B cell (primary cell): ENCODE measurements around the gene RENBP. TPM values are rescaled to one million over a fixed set of nuclear protein-coding genes. Genes with fewer than 3 reads are reported as not detected.

Source experiments
- ATAC-seq: fragments of 200-7000 bp; cut with Tn5 transposase; one replicate; pipeline ENCODE4 v1.10.0; 2021; ENCODE audit warnings: low read depth, mild to moderate bottlenecking, moderate number of reproducible peaks, moderate library complexity
- CTCF ChIA-PET: fragments of 350-600 bp; sonication (Branson Sonifier 250); formaldehyde crosslinking; loops from one replicate; lab custom pipeline; 2021; ENCODE audit warnings: antibody characterized with exemption, inconsistent platforms; lab: Charles Lee
- POLR2A ChIA-PET: fragments of 350-600 bp; sonication (Branson Sonifier 250); formaldehyde crosslinking; loops from one replicate; lab custom pipeline; 2021; ENCODE audit warnings: antibody characterized with exemption; lab: Charles Lee
- DNase-seq: peaks from one replicate; pipeline ENCODE4 v3.0.0; 2013
- H2AFZ ChIP-seq: 2 replicates; pipeline ENCODE4 v1.6.1; 2012; ENCODE audit warnings: mild to moderate bottlenecking, low read depth, low read length; ENCODE audit not compliant: insufficient read depth, poor library complexity, severe bottlenecking
- H3K27ac ChIP-seq, 2 donors: 1 replicate in 1 of 2; 2 replicates in 1 of 2; pipeline ENCODE4 v1.5.1; 2012 to 2013; ENCODE audit warnings: low read length in 2 of 2, mild to moderate bottlenecking in 2 of 2, moderate library complexity in 1 of 2
- H3K27me3 ChIP-seq, 4 experiments: fragments of 200-600 bp in 1 of 4; sonication (generic) in 1 of 4; replicated peaks in 1 of 4; 1 replicate in 2 of 4; 2 replicates in 2 of 4; pipeline versions ENCODE4 v1.6.1 to v1.7.0; 2013 to 2016; ENCODE audit warnings: low read length in 3 of 4, mild to moderate bottlenecking in 2 of 4, mixed read lengths in 1 of 4, moderate library complexity in 1 of 4; ENCODE audit not compliant: insufficient read depth in 4 of 4, control insufficient read depth in 3 of 4; ENCODE audit errors: control extremely low read depth in 1 of 4
- H3K36me3 ChIP-seq, 2 experiments: replicated peaks in 1 of 2; 1 replicate in 1 of 2; 2 replicates in 1 of 2; pipeline versions ENCODE4 v1.6.1 to v1.7.1; 2013; ENCODE audit warnings: low read length in 1 of 2; ENCODE audit not compliant: insufficient read depth in 2 of 2, control insufficient read depth in 1 of 2; ENCODE audit errors: control extremely low read depth in 1 of 2, extremely low read depth in 1 of 2
- H3K4me1 ChIP-seq, 2 donors: fragments of 200-600 bp in 1 of 2; sonication (generic) in 1 of 2; 1 replicate in 1 of 2; 2 replicates in 1 of 2; pipeline versions ENCODE4 v1.5.1 to v1.6.1; 2013 to 2017; ENCODE audit warnings: low read length in 2 of 2; ENCODE audit not compliant: control insufficient read depth in 2 of 2, insufficient read depth in 2 of 2
- H3K4me2 ChIP-seq: replicated peaks from 2 replicates; pipeline ENCODE3; 2012; ENCODE audit warnings: mild to moderate bottlenecking, low read depth, low read length; ENCODE audit not compliant: poor library complexity, severe bottlenecking
- H3K4me3 ChIP-seq, 5 experiments: fragments of 200-600 bp in 1 of 5; sonication (generic) in 1 of 5; 1 replicate in 3 of 5; 2 replicates in 2 of 5; pipeline versions ENCODE4 v1.5.1 to v1.7.0; 2011 to 2016; ENCODE audit warnings: low read length in 4 of 5, mild to moderate bottlenecking in 4 of 5, low read depth in 2 of 5, control low read depth in 1 of 5, moderate library complexity in 1 of 5; ENCODE audit not compliant: insufficient read depth in 1 of 5; ENCODE audit errors: control extremely low read depth in 1 of 5, extremely low read depth in 1 of 5
- H3K79me2 ChIP-seq: fragments of 200-600 bp; sonication (generic); one replicate; pipeline ENCODE4 v1.6.0; 2016; ENCODE audit warnings: low read length; ENCODE audit not compliant: control insufficient read depth, insufficient read depth
- H3K9ac ChIP-seq: fragments of 200-600 bp; sonication (generic); 2 replicates; pipeline ENCODE4 v1.6.1; 2017; ENCODE audit warnings: mild to moderate bottlenecking, low read length, moderate library complexity
- H3K9me3 ChIP-seq, 3 donors: one replicate each; pipeline versions ENCODE4 v1.6.1 to v1.7.1; 2013; ENCODE audit warnings: low read length in 2 of 3; ENCODE audit not compliant: control insufficient read depth in 2 of 3, insufficient read depth in 1 of 3; ENCODE audit errors: control extremely low read depth in 1 of 3
- H4K20me1 ChIP-seq: 2 replicates; pipeline ENCODE4 v1.6.0; 2012; ENCODE audit warnings: mild to moderate bottlenecking, low read length; ENCODE audit not compliant: insufficient read depth, control insufficient read depth, poor library complexity, severe bottlenecking
- H3K27ac Mint-ChIP-seq: one replicate; pipeline ENCODE4 v1.8.0; 2021; ENCODE audit warnings: mixed read lengths
- H3K27me3 Mint-ChIP-seq: one replicate; pipeline ENCODE4 v1.8.0; 2021; ENCODE audit warnings: mixed read lengths
- H3K4me1 Mint-ChIP-seq: one replicate; pipeline ENCODE4 v1.8.0; 2021; ENCODE audit warnings: mixed read lengths
- H3K4me3 Mint-ChIP-seq: one replicate; pipeline ENCODE4 v1.8.0; 2021; ENCODE audit warnings: mixed read lengths
- H3K9me3 Mint-ChIP-seq: one replicate; pipeline ENCODE4 v1.8.0; 2022; ENCODE audit warnings: mixed read lengths; ENCODE audit not compliant: insufficient read depth
- EZH2 ChIP-seq: IDR thresholded peaks from 2 replicates; pipeline ENCODE4 v1.6.1; 2012; ENCODE audit warnings: borderline replicate concordance, low read depth, mild to moderate bottlenecking, moderate library complexity, low read length; ENCODE audit not compliant: insufficient read depth, poor library complexity, severe bottlenecking
- WGBS: methylation state at CpG from one replicate; pipeline ENCODE4 v1.1.5; 2013; ENCODE audit warnings: missing lambda C conversion rate; ENCODE audit not compliant: insufficient coverage; 5-methylcytosine and 5-hydroxymethylcytosine counted together
- intact Hi-C: fragments of 100-400 bp; cut with micrococcal nuclease; formaldehyde crosslinking; loops from one replicate; pipeline ENCODE4 v1.10.0; 2022
- polyA plus RNA-seq: library from polyadenylated mRNA; depleted of rRNA; stranded (reverse); fragments of >200 nt; gene quantifications from 2 replicates; pipeline ENCODE4 v1.2.3, GENCODE V29; 2012
- total RNA-seq, 2 donors: library from RNA; stranded (reverse); fragments of 120-200 nt in 1 of 2; gene quantifications; 1 replicate in 1 of 2; 2 replicates in 1 of 2; pipeline versions ENCODE4 v1.2.3 to v1.2.4, GENCODE V29; 2013 to 2022
- TF ChIP-seq, protein P1 (sequence below): fragments of 200-600 bp; IDR thresholded peaks from one replicate; pipeline ENCODE4 v1.8.0; 2022; ENCODE audit warnings: antibody characterized with exemption, mild to moderate bottlenecking

RENBP gene
- total and polyA plus RNA-seq, 2 donors (not counting 1 experiment from before 2014, with no cell fraction given), result 30.6 to 39.2 TPM

DNA sequence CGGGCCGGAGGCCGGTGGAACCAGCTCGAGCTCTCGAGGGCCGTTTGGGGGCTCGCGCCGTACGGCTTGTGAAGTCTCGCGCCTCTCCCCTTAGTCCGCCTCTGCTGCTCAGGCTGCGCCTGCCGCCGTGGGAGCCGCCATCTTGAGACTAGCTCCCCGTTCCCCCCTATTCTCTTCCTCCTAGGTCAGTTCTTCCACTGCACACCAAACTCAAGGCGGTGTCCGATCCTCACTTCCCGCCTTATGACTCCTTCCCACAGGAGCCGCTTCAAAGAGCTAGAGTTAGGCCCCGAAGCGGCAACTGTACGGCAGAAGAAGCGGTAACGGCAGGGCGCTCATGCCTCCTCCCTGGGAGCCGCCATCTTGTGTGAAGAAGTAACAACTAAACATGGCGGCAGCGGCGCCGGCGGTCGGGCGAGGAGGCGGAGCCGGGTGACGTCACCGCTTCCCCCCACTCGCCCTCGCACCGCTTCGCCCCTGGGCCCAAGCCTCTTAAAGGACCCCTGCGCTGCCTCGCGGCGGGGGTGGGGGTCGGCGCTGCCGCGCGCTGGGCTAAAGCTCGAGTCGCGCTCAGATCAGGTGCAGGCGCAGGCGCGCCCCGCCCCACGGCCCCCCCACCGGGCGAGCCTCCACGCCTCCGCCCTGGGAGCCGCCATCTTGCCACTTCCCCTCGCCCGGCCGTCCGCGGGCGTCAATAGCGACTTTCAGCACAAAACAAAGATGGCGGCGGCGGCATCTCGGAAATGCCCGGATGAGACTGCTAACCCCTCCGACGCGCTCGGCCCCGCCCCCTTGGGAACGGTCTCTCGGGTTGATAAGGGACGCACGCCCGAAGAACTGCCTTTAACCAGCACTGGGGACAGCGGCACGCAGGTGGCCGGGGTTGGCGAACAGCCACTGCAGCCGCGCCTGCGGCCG is 27.3 kb upstream of the RENBP start, which contains the start of gene HCFC1:
TSS of gene HCFC1 (minus strand) at position 369 of the 918 bp plus-strand sequence. CDS start 978 bp downstream, outside the sequence.
- Mint-ChIP-seq H3K4me3 (peak within 1 kb of the TSS; percentile 100), H3K27ac (peak within 1 kb of the TSS; percentile 100), H3K27me3 (no peaks in the 10 kb centered on the region), H3K4me1 (peaks cover 47% of the 10 kb centered on the region), H3K9me3 (no peaks in the 10 kb centered on the region)
- Histone ChIP-seq H3K79me2 (peaks cover 46% of the 10 kb centered on the region), H3K4me2 (peak within 1 kb of the TSS; percentile 70), H3K9ac (peak within 1 kb of the TSS; percentile 100), H3K4me3 (peak within 1 kb of the TSS; percentile 63 to 99 (median 97)), H3K27ac (peak within 1 kb of the TSS; percentile 100), H4K20me1 (peaks cover 28% of the 10 kb centered on the region), H2AFZ (peak within 1 kb of the TSS; percentile 71), H3K9me3 (no peaks in the 10 kb centered on the region), H3K36me3 (peaks cover 0 to 4% of the 10 kb centered on the region in 2 experiments), H3K27me3 (no peaks in the 10 kb centered on the region), H3K4me1 (peaks cover 46 to 50% of the 10 kb centered on the region in 2 donors)
- WGBS, result under 1% methylated on average over 82 of the region's 96 CpGs
- POLR2A ChIA-PET, result interaction anchor here (0.6 to 2.5 kb wide), 12 partner anchors 13 to 426 kb away, joined by 3 to 35 read pairs (median 4); partner anchors contain the start of genes ARHGAP4, IRAK1 and RENBP
- no peak for TF ChIP-seq EZH2
- TF ChIP-seq, protein P1, sequence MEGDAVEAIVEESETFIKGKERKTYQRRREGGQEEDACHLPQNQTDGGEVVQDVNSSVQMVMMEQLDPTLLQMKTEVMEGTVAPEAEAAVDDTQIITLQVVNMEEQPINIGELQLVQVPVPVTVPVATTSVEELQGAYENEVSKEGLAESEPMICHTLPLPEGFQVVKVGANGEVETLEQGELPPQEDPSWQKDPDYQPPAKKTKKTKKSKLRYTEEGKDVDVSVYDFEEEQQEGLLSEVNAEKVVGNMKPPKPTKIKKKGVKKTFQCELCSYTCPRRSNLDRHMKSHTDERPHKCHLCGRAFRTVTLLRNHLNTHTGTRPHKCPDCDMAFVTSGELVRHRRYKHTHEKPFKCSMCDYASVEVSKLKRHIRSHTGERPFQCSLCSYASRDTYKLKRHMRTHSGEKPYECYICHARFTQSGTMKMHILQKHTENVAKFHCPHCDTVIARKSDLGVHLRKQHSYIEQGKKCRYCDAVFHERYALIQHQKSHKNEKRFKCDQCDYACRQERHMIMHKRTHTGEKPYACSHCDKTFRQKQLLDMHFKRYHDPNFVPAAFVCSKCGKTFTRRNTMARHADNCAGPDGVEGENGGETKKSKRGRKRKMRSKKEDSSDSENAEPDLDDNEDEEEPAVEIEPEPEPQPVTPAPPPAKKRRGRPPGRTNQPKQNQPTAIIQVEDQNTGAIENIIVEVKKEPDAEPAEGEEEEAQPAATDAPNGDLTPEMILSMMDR, result no peak
- CTCF ChIA-PET, result interaction anchor here (0.5 to 3.4 kb wide), 8 partner anchors 19 to 438 kb away, joined by 3 to 21 read pairs (median 3); partner anchors contain the start of gene IRAK1
- ATAC-seq, result peak; percentile 46
- DNase-seq, result peak; percentile 95
- intact Hi-C loops, result loop anchor here (1.0 to 5.0 kb wide), 7 partner anchors 13 to 406 kb away; partner anchors contain the start of genes EMD and IRAK1
